NCI-H2081 treated with DMSO at 0.1 percent for 48 hours (cell line): ENCODE measurements around the gene RNF166.

Source experiments
- DNase-seq: peaks from one replicate; lab custom pipeline; 2025; lab: John Stamatoyannopoulos, UW

RNF166 gene

GRCh38 chr16:88706229-88706964, at the start of gene RNF166, which contains the start of gene CTU2:
TSS of gene RNF166 (minus strand) at chr16:88706408. CDS start at chr16:88706325, 83 bp downstream.
TSS of gene CTU2 (plus strand) at chr16:88706503. CDS start at chr16:88706531, 28 bp downstream.
- no peak for DNase-seq

- no peak for DNase-seq
These were observed 48.9 kb upstream of the RNF166 start for GRCh38 chr16:88754912-88755744.

DNA sequence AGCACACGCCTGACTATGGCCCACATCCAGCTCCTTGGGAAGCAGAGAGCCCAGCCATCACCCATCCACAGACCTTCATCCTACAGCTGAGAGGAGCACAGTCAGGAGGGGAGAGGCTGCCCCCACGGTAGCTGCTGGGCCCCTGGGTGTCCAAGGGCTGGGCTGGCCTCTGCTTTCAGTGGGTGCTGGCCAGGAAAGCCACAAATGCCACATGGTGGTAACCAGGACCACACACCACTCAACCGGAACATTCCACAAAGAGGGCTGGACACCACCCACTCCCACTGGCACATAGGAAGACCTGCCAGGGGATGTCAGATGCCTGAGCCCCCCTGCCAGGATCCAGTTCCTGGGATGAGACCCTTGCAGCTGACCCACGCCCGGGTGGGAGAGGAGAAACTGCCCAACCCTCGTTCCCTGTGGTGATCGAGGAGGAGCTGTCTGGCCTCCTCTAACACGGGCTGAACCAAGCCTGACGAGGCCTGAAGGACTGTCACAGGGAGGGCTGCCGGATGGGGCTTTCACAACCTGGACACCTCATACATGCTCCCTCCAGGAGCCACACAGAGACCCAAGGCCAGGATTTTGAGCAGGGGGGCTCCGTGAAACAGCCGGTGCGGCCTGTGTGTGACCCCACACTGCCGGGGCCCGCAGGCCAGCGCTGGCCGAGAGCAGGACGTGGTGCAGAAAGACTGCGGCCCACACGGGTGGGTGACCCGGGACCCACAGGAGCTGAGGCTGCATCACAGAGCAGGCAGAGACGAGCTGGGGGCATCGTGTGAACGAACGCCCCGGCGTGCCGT, 48.1 kb upstream of the RNF166 start:
- DNase-seq: no peak

DNA sequence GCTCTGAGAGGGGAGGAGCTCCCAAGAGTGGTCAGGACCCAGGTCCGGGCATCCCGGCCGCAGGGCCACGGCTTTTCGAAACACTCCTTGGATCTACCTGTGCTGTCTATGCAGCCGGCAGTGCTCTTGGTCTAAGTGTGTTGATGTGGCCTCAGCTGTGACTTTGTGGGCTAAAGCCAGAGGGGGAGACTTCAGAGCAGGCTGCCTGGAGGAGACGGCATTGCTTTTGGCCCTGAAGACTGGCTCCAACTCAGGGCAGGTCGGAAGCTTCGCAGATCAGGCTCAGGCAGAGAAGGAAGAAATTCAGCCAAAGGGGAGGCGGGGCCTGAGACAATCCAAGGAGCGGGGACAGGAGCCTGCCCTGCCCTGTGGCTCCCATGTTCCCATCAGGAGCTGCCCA, 47.4 kb upstream of the RNF166 start:
- no peak for DNase-seq

DNA sequence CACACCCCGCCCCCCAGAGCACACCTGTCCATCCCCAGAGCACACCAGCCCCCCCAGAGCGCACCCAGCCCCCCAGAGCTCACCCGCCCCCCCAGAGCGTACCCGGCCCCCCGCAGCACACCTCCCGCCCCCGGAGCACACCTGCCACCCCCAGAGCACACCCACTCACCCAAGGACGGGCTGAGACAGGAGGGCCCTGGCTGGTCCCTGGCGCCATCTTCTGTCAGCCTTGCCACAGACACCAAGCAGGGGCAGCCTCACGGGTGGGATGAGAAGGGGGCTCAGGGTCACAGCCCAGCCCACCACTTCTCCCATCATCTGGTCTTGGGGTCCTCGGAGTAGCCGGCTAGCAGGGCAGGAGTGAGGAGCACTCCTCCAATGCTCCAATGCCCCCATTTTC, 47.0 kb upstream of the RNF166 start:
- DNase-seq: no peak

DNA sequence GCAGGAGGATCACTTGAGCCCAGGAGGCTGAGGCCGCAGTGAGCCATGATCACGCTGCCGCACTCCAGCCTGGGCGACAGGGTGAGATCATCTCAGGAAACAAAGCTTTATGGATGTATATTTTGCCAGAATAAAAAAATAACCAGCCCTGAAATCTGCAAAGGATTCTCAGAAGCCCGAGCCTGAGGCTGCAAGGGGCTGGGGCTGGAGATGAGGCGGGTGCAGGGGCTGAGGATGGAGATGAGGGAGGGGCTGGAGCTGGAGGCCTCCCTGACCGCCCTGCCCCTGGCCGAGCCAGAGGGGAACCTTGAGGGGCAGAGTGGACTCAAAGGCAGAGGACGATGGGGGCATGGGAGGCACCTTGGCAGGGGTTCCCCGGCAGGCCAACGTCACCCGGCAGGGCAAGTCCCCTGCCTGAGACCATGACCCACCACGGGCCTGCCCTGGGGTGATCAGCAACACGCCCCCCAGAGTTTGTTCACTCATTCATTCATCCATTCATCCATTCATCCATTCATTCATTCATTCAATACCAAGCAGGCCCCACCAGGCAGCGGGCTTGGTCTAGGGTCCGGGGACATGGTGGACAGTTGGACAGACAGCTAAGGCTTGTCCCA, 46.3 kb upstream of the RNF166 start:
- DNase-seq: no peak

- DNase-seq: no peak
These were observed 44.6 kb upstream of the RNF166 start for GRCh38 chr16:88750854-88751253.

GRCh38 chr16:88749358-88749757, 43.1 kb upstream of the RNF166 start:
- no peak for DNase-seq

DNA sequence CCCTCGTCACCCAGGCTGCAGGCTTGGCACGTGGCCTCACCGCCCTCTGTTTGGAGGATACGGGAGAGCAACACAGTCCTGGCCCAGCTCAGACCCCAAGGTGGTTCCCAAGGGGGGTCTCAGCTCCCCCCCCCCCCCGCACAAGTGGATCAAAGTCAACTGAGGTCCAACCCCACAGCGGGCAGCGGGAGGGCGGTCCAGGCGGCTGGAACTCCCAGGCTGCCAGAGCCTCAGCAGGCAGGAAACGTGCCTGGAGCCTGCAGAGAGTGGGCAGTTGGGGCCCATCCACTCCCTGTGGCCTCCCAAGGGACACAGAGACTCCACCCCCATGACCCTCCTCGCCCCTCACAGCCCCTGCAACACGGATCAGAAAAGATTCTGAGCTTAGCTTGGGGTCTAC, 42.2 kb upstream of the RNF166 start:
- no peak for DNase-seq

- no peak for DNase-seq
These were observed 41.5 kb upstream of the RNF166 start for GRCh38 chr16:88747588-88748301.

GRCh38 chr16:88746506-88746905, 40.3 kb upstream of the RNF166 start:
- no peak for DNase-seq

DNA sequence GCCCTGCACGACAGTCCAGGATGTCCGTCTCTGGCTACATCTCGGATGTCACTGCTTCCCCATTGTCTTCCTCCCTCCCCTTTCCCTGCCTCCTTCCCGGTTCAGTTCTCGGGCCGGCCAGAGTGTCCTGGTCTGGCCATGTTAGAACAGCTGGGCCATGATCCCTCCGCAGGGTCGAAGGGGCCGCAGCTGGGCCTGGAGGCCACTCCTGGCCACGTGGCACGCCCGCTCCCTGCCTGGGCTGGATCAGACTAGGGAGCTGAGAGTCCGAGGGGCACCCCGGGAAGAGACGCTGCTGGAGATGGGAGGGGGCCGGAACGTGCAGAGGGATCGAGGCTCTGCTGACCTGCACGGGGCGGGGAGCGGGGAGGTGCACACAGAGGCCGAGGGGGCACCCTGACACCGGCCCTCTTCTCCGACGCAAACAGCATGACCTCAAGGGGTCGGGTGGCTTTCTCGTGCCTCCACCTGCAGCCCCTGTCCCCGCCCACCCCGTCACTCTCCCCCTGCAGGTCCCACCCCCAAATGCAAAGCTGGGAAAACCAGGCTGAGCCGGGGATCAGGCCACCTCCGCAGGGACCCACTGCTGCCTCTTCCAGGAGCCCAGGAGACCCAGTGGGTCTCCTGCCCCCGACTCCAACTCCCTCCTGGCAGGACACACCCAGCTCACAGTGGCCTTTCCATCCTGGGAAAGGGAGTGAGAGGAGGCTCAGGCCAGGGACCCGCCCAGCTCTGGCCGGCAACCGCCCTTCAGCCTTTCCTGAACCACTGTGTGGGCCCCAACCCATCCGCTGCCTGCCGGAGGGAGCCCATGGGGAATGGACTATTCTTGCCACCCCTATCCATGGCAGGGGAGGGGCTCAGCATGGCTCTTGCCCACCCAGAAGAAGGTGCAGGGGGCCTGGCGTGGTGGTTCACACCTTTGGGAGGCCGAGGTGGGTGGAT, 38.6 kb upstream of the RNF166 start:
- DNase-seq: no peak

DNA sequence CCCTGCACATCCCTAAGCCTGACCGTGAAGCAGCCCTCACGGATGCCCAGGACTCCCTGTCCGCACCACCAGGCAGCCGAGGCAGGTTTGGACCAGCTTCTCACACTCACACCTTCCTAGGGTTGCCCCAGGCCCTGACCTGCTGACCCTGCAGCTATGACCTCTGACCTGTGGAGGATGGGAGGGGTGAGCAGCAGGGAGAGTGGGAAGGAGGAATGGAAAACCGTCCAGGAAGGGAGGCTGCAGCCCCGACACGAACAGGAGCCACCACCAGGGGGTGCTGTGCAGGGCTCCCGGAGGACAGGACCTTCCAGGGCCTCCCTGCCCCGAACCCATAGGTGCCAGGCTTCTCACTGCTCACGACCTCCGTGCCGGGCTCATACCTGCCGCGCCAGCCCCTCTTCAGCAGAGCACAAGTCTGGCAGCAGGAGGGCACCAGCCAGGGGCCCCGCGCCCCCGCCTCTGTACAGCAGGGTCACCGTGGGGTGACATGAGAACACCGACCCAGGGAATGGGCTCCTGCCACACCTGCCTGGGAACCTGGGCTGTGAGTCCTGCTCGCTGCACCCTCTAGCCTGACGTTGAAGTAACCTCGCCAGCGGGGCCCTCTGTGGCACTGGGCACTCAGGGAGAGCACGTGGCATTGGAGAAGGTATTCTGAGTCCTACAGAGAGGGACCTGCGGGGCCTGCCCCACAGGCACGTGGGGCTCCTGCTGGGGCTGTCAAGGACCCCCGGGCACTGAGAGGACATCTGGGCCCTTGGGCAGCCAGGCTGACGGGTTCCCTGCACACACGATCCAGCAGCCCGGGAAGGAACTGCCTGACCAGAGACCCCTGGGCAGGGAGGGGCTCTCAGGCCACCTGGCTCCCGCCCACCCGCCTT, 37.7 kb upstream of the RNF166 start:
- DNase-seq: no peak

DNA sequence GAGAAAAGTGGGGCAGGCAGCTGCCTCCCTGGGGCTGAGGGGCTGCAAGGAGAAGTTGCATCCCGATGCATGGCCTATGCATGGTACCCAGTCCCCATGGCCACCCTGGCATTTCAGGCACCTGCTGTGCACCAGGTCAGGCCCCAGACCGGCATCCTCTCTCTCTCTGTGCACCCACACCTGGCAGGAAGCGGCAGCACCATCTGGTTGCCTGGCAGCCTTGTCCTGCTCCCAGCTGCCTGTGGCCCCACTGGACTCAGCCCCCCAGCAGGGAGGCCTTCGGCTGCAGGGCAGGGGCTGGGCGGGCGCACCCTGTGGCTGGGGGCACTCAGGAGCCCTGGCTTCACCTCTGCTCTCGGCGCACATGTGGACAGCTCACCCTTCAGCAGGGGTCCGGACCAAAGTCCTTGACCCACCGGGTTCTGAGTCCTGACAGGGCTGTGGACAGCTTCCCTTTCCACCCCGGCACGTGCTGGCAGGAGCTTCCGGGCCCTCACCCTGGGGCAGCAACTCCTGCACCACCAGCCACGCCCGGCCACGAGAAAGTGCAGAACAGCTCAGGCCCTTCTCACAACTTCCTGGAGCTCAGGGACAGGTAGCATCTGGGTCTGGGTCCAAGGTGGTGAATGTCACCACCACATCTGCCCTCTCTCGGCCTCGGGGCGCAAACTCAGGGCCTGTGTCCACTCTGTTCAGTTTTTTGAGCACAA, 36.8 kb upstream of the RNF166 start:
- no peak for DNase-seq

GRCh38 chr16:88741368-88741767, 35.2 kb upstream of the RNF166 start:
- DNase-seq: no peak

DNA sequence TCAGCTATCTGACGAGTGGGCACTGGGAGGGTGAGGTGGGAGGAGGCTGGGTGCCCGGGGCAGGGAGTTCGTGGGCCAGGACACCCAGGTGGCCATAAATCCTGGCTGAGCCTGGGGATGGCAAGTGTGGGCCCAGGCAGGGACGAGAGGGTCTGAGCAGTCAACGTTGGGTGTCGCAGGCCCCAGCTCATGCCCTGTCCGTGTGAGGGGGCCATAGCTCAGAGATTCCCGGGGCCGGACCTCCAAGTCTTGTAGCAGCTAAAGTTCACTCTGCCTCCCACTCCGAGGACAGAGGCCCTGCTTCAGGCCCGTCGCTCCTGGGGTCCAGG, 34.5 kb upstream of the RNF166 start:
- DNase-seq: no peak

DNA sequence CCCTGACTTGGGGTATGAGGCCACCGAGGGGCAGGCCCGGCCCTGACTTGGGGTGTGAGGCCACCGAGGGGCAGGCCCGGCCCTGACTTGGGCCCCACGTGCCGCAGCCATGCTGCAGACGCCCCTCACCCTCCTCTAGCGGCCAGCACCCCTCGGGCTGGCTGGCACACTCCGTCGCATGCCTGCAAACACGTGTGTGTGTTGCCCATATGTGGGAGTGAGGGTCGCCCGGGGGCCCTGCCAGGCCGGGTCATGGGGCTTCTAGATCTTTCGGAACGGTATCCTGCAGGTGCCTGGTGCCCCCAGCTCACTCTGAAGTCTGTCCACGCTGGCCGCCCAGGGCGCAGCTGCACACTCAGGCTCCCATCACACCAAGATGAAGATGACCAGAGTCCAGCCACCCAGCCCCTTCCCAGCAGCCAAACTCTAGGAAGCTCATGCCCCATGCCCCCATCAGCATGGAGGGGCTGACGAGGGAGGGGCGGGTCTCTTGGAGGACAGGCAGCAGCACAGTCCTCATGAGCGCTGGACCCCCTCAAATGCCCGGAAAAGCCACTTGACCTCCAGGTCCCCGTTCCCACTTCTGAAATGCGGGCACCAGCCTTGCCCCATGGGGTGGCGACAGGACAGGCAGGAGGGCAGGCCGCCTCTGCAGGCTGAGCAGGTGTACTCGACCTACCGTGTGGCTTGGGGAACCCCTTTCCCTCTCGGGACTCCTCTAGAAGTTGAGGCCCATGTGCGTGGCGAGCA, 33.9 kb upstream of the RNF166 start:
- DNase-seq: no peak
